Measurements from ENCODE around the gene SF3B1.

DNA sequence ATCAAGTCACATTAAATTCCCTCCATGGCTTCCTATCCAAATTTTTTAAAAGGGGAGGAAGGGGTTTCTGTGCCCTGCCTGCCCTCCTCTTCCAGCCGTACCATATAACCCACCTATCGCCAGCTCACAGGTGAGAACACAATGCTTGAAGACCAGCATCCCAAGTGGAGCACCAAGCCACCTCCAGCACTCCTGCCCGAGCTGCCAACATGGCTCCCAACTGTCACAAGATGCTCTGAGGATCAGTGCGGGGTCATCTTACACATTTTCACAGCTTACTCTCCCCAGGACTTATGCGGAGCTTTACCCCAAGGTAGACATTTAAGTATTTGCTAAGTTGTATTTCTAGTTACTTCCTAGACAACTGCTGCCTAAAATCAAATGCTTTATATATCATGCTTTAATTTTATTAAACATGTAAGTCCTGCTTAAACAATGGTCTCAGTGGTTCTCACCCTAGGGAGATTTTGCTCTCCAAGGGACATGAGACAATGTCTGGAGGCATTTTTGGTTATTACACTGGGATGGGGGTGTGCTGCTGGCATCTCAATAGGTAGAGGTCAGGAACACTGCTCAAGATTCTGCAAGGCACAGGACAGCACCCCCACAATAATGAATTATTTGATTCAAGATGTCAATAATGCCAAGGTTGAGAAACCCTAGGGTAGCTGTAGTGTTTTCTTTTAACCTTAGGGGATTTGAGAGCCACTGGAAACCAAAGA is 45.8 kb downstream of the SF3B1 start:
- TF ChIP-seq YY1 (tag by site-specific recombination; IDR thresholded peaks at IDR 0.05), result no peak
- TF ChIP-seq, protein P1, sequence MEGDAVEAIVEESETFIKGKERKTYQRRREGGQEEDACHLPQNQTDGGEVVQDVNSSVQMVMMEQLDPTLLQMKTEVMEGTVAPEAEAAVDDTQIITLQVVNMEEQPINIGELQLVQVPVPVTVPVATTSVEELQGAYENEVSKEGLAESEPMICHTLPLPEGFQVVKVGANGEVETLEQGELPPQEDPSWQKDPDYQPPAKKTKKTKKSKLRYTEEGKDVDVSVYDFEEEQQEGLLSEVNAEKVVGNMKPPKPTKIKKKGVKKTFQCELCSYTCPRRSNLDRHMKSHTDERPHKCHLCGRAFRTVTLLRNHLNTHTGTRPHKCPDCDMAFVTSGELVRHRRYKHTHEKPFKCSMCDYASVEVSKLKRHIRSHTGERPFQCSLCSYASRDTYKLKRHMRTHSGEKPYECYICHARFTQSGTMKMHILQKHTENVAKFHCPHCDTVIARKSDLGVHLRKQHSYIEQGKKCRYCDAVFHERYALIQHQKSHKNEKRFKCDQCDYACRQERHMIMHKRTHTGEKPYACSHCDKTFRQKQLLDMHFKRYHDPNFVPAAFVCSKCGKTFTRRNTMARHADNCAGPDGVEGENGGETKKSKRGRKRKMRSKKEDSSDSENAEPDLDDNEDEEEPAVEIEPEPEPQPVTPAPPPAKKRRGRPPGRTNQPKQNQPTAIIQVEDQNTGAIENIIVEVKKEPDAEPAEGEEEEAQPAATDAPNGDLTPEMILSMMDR (tag by site-specific recombination; IDR thresholded peaks at IDR 0.05), result no peak
- TF ChIP-seq, protein P2, sequence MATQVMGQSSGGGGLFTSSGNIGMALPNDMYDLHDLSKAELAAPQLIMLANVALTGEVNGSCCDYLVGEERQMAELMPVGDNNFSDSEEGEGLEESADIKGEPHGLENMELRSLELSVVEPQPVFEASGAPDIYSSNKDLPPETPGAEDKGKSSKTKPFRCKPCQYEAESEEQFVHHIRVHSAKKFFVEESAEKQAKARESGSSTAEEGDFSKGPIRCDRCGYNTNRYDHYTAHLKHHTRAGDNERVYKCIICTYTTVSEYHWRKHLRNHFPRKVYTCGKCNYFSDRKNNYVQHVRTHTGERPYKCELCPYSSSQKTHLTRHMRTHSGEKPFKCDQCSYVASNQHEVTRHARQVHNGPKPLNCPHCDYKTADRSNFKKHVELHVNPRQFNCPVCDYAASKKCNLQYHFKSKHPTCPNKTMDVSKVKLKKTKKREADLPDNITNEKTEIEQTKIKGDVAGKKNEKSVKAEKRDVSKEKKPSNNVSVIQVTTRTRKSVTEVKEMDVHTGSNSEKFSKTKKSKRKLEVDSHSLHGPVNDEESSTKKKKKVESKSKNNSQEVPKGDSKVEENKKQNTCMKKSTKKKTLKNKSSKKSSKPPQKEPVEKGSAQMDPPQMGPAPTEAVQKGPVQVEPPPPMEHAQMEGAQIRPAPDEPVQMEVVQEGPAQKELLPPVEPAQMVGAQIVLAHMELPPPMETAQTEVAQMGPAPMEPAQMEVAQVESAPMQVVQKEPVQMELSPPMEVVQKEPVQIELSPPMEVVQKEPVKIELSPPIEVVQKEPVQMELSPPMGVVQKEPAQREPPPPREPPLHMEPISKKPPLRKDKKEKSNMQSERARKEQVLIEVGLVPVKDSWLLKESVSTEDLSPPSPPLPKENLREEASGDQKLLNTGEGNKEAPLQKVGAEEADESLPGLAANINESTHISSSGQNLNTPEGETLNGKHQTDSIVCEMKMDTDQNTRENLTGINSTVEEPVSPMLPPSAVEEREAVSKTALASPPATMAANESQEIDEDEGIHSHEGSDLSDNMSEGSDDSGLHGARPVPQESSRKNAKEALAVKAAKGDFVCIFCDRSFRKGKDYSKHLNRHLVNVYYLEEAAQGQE (tag by site-specific recombination; IDR thresholded peaks at IDR 0.05), result no peak
- TF ChIP-seq ZNF558 (tag by site-specific recombination; IDR thresholded peaks at IDR 0.05), result no peak
- TF ChIP-seq ZNF138 (tag by site-specific recombination; IDR thresholded peaks at IDR 0.05; ENCODE audit: borderline replicate concordance), result no peak
- TF ChIP-seq, protein P3, sequence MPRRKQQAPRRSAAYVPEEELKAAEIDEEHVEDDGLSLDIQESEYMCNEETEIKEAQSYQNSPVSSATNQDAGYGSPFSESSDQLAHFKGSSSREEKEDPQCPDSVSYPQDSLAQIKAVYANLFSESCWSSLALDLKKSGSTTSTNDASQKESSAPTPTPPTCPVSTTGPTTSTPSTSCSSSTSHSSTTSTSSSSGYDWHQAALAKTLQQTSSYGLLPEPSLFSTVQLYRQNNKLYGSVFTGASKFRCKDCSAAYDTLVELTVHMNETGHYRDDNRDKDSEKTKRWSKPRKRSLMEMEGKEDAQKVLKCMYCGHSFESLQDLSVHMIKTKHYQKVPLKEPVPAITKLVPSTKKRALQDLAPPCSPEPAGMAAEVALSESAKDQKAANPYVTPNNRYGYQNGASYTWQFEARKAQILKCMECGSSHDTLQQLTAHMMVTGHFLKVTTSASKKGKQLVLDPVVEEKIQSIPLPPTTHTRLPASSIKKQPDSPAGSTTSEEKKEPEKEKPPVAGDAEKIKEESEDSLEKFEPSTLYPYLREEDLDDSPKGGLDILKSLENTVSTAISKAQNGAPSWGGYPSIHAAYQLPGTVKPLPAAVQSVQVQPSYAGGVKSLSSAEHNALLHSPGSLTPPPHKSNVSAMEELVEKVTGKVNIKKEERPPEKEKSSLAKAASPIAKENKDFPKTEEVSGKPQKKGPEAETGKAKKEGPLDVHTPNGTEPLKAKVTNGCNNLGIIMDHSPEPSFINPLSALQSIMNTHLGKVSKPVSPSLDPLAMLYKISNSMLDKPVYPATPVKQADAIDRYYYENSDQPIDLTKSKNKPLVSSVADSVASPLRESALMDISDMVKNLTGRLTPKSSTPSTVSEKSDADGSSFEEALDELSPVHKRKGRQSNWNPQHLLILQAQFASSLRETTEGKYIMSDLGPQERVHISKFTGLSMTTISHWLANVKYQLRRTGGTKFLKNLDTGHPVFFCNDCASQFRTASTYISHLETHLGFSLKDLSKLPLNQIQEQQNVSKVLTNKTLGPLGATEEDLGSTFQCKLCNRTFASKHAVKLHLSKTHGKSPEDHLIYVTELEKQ (tag by site-specific recombination; IDR thresholded peaks at IDR 0.05; ENCODE audit: borderline replicate concordance), result no peak
- TF ChIP-seq ZNF155 (tag by site-specific recombination; IDR thresholded peaks at IDR 0.05), result no peak
- no peak for TF ChIP-seq ZNF514 (tag by site-specific recombination; IDR thresholded peaks at IDR 0.05)
- no peak for TF ChIP-seq ZNF274 (IDR thresholded peaks at IDR 0.05; ENCODE audit: low read length)
- no peak for TF ChIP-seq ZNF274 (tag by site-specific recombination; IDR thresholded peaks at IDR 0.05; ENCODE audit: borderline replicate concordance)
- TF ChIP-seq, protein P4, sequence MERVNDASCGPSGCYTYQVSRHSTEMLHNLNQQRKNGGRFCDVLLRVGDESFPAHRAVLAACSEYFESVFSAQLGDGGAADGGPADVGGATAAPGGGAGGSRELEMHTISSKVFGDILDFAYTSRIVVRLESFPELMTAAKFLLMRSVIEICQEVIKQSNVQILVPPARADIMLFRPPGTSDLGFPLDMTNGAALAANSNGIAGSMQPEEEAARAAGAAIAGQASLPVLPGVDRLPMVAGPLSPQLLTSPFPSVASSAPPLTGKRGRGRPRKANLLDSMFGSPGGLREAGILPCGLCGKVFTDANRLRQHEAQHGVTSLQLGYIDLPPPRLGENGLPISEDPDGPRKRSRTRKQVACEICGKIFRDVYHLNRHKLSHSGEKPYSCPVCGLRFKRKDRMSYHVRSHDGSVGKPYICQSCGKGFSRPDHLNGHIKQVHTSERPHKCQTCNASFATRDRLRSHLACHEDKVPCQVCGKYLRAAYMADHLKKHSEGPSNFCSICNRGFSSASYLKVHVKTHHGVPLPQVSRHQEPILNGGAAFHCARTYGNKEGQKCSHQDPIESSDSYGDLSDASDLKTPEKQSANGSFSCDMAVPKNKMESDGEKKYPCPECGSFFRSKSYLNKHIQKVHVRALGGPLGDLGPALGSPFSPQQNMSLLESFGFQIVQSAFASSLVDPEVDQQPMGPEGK (tag by site-specific recombination; IDR thresholded peaks at IDR 0.05), result no peak
- no peak for TF ChIP-seq ZNF600 (tag by site-specific recombination; IDR thresholded peaks at IDR 0.05)
- no peak for TF ChIP-seq ZEB2 (tag by site-specific recombination; IDR thresholded peaks at IDR 0.05)
